HepG2 (cell line): ENCODE measurements around the gene CHCHD5. TPM values are rescaled to one million over a fixed set of nuclear protein-coding genes. Genes with fewer than 3 reads are reported as not detected.
A peak's percentile ranks its signal among the peaks of the same experiment; 100 is the strongest.

Experiments
- ATF7-NPFF ChIP-seq: sonication (generic); formaldehyde crosslinking; IDR thresholded peaks from 2 replicates; pipeline ENCODE4 v1.8.1; 2023; ENCODE audit warnings: mild to moderate bottlenecking, low read depth, missing genetic modification reagents, moderate library complexity
- BCLAF1 ChIP-seq: fragments of 450-650 bp; IDR thresholded peaks from 2 replicates; pipeline ENCODE4 v1.6.1; 2017; ENCODE audit warnings: mild to moderate bottlenecking
- BHLHE40 ChIP-seq: IDR thresholded peaks from 2 replicates; pipeline ENCODE4 v1.6.1; 2011; ENCODE audit warnings: low read length, improper control_type of control experiment
- CBX2 ChIP-seq, 2 experiments: fragments of 200-600 bp in 1 of 2; sonication (generic); formaldehyde crosslinking in 1 of 2; IDR thresholded peaks; 2 replicates each; pipeline versions ENCODE4 v1.7.0 to v1.8.1; 2018 to 2022; ENCODE audit warnings: low read depth in 2 of 2, low read length in 1 of 2, mild to moderate bottlenecking in 1 of 2, missing genetic modification reagents in 1 of 2
- FOXP1 ChIP-seq, 2 experiments: fragments of 450-650 bp in 1 of 2; IDR thresholded peaks; 2 replicates each; pipeline ENCODE4 v1.6.1; 2017 to 2018; ENCODE audit warnings: antibody characterized with exemption in 1 of 2
- HIVEP1 ChIP-seq: sonication (generic); formaldehyde crosslinking; IDR thresholded peaks from 2 replicates; pipeline ENCODE4 v1.4.0; 2020; ENCODE audit warnings: mild to moderate bottlenecking, missing genetic modification reagents
- HNRNPL ChIP-seq: fragments of 200-400 bp; formaldehyde crosslinking; IDR thresholded peaks from 2 replicates; pipeline ENCODE4 v1.6.1; 2017; ENCODE audit warnings: mild to moderate bottlenecking, low read depth, low read length
- KAT8 ChIP-seq: IDR thresholded peaks from 2 replicates; pipeline ENCODE4 v1.6.1; 2016; ENCODE audit warnings: missing genetic modification reagents, missing compliant biosample characterization
- KDM2A ChIP-seq: sonication (generic); formaldehyde crosslinking; IDR thresholded peaks from 2 replicates; pipeline ENCODE4 v1.4.0; 2020; ENCODE audit warnings: low read depth, missing genetic modification reagents, borderline replicate concordance
- LCORL ChIP-seq, 2 experiments: fragments of 450-650 bp in 1 of 2; sonication (generic) in 1 of 2; formaldehyde crosslinking in 1 of 2; IDR thresholded peaks; 2 replicates each; pipeline versions ENCODE4 v1.5.0 to v1.6.1; 2017 to 2020; ENCODE audit warnings: antibody characterized with exemption in 1 of 2, missing genetic modification reagents in 1 of 2
- SIN3B ChIP-seq: fragments of 150-350 bp; IDR thresholded peaks from 2 replicates; pipeline ENCODE4 v1.6.1; 2014; ENCODE audit warnings: low read length
- ZC3H4 ChIP-seq: sonication (generic); formaldehyde crosslinking; IDR thresholded peaks from 2 replicates; pipeline ENCODE4 v1.4.0; 2020; ENCODE audit warnings: missing genetic modification reagents, borderline replicate concordance
- ZNF207 ChIP-seq: fragments of 450-650 bp; IDR thresholded peaks from 2 replicates; pipeline ENCODE4 v1.6.1; 2016; ENCODE audit warnings: antibody characterized with exemption, borderline replicate concordance
- ZNF766 ChIP-seq: sonication (generic); formaldehyde crosslinking; IDR thresholded peaks from 2 replicates; pipeline ENCODE4 v1.5.0; 2020; ENCODE audit warnings: missing genetic modification reagents, borderline replicate concordance
- ZNF879 ChIP-seq: sonication (generic); formaldehyde crosslinking; IDR thresholded peaks from 2 replicates; pipeline ENCODE4 v1.8.1; 2023; ENCODE audit warnings: missing genetic modification reagents
- polyA plus RNA-seq, 8 experiments: library from polyadenylated mRNA; depleted of rRNA in 3 of 8; stranded (reverse) in 7 of 8; unstranded in 1 of 8; fragments of >200 nt; fragmentation: Illumina TruSeq in 4 of 8; extraction: Trizol in 4 of 8; gene quantifications; 2 replicates each; pipeline versions ENCODE4 v1.2.1 to v1.2.3, GENCODE V29; 2011 to 2016; ENCODE audit warnings: low read depth in 4 of 8, missing spikeins in 1 of 8, mixed read lengths in 1 of 8; ENCODE audit not compliant: insufficient read depth in 1 of 8
- total RNA-seq, 5 experiments: library from RNA; depleted of rRNA; stranded (reverse); fragments of >200 nt; fragmentation: Illumina TruSeq; extraction: Trizol; gene quantifications; 2 replicates each; pipeline ENCODE4 v1.2.3, GENCODE V29; 2016; ENCODE audit warnings: low read depth in 1 of 5
- TF ChIP-seq, protein P1 (sequence below): sonication (generic); formaldehyde crosslinking; IDR thresholded peaks from 2 replicates; pipeline ENCODE4 v1.5.0; 2020; ENCODE audit warnings: mild to moderate bottlenecking, missing genetic modification reagents, borderline replicate concordance
- TF ChIP-seq, protein P2 (sequence below): sonication (generic); formaldehyde crosslinking; IDR thresholded peaks from 2 replicates; pipeline ENCODE4 v1.4.0; 2020; ENCODE audit warnings: missing genetic modification reagents
- TF ChIP-seq, protein P3 (sequence below): sonication (generic); formaldehyde crosslinking; IDR thresholded peaks from 2 replicates; pipeline ENCODE4 v1.4.0; 2020; ENCODE audit warnings: mild to moderate bottlenecking, missing genetic modification reagents

Gene CHCHD5
- total and polyA plus RNA-seq, 2 of the 13 experiments (the other 11 are each of a cell fraction or from before 2014, with no cell fraction given) = 19.0 to 23.9 TPM

DNA sequence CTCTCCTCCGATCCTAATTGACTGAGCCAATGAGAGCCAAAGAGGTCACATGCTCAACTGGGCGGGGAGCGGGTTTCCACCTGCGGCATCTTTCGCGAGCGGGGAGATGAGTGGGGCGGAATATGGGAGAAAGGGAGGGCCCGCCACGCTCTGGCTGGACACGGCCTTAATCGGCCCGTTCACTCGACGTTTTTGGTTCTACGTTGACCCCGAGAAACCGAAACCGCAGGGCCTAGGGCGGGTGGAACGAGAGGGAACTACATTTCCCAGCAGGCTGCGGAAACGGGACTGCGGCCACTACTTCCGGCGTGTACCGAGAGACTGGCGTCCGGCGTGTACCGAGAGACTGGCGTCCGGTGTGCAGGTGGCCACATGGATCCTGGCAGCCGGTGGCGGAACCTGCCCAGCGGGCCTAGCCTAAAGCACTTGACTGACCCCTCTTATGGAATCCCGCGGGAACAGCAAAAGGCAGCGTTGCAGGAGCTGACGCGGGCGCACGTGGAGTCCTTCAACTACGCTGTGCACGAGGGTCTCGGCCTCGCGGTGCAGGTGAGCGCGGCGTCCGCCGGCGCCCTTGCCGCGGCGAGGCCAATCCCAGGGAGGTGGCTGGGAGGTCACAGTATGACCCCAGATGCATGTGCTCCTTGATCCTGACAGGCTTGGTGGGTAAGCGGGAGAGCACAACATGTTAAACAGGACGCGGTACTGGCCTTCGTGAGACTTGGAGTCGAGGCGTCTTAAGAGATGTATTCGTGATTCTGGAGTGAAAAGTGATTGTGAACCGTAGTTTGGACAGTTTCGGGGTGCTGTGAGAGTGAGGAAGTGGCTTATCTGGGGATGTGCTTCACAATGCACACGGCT lies 42.1 kb upstream of the CHCHD5 start, which contains the start of gene POLR1B (continued):
- TF ChIP-seq ZC3H4 (CRISPR knock-in tag) (0 out of 2 replicates have a peak, but pooled peaks have one; percentile 24), HIVEP1 (CRISPR knock-in tag) (peak; percentile 92; the same call in 1 of the 2 replicates), CBX2 (IDR thresholded peaks at IDR 0.05; ENCODE audit: low read depth, low read length) (no peak), CBX2 (CRISPR knock-in tag; IDR thresholded peaks at IDR 0.05; ENCODE audit: low read depth) (peak; percentile 83; the same call in 1 of the 2 replicates), ZNF207 (no peak), SIN3B (no peak; the same call in 1 of the 2 replicates), ZNF766 (peak; percentile 94; the same call in 1 of the 2 replicates), BHLHE40 (no peak), LCORL (IDR thresholded peaks at IDR 0.05) (peak; percentile 73; the same call in 1 of the 2 replicates), LCORL (CRISPR knock-in tag; IDR thresholded peaks at IDR 0.05) (peak; percentile 91), HNRNPL (peak; percentile 89), KDM2A (CRISPR knock-in tag) (peak; percentile 96), ATF7-NPFF (peak; percentile 97), FOXP1 (IDR thresholded peaks at IDR 0.05) (no peak), FOXP1 (CRISPR knock-in tag; IDR thresholded peaks at IDR 0.05) (no peak), BCLAF1 (no peak), KAT8 (CRISPR knock-in tag) (peak; percentile 94), ZNF879 (peak; percentile 97; the same call in 1 of the 2 replicates)
- TF ChIP-seq, protein P1, sequence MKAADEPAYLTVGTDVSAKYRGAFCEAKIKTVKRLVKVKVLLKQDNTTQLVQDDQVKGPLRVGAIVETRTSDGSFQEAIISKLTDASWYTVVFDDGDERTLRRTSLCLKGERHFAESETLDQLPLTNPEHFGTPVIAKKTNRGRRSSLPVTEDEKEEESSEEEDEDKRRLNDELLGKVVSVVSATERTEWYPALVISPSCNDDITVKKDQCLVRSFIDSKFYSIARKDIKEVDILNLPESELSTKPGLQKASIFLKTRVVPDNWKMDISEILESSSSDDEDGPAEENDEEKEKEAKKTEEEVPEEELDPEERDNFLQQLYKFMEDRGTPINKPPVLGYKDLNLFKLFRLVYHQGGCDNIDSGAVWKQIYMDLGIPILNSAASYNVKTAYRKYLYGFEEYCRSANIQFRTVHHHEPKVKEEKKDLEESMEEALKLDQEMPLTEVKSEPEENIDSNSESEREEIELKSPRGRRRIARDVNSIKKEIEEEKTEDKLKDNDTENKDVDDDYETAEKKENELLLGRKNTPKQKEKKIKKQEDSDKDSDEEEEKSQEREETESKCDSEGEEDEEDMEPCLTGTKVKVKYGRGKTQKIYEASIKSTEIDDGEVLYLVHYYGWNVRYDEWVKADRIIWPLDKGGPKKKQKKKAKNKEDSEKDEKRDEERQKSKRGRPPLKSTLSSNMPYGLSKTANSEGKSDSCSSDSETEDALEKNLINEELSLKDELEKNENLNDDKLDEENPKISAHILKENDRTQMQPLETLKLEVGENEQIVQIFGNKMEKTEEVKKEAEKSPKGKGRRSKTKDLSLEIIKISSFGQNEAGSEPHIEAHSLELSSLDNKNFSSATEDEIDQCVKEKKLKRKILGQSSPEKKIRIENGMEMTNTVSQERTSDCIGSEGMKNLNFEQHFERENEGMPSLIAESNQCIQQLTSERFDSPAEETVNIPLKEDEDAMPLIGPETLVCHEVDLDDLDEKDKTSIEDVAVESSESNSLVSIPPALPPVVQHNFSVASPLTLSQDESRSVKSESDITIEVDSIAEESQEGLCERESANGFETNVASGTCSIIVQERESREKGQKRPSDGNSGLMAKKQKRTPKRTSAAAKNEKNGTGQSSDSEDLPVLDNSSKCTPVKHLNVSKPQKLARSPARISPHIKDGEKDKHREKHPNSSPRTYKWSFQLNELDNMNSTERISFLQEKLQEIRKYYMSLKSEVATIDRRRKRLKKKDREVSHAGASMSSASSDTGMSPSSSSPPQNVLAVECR (CRISPR knock-in tag) = peak; percentile 100
- TF ChIP-seq, protein P2, sequence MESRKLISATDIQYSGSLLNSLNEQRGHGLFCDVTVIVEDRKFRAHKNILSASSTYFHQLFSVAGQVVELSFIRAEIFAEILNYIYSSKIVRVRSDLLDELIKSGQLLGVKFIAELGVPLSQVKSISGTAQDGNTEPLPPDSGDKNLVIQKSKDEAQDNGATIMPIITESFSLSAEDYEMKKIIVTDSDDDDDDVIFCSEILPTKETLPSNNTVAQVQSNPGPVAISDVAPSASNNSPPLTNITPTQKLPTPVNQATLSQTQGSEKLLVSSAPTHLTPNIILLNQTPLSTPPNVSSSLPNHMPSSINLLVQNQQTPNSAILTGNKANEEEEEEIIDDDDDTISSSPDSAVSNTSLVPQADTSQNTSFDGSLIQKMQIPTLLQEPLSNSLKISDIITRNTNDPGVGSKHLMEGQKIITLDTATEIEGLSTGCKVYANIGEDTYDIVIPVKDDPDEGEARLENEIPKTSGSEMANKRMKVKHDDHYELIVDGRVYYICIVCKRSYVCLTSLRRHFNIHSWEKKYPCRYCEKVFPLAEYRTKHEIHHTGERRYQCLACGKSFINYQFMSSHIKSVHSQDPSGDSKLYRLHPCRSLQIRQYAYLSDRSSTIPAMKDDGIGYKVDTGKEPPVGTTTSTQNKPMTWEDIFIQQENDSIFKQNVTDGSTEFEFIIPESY (CRISPR knock-in tag) = peak; percentile 54
- TF ChIP-seq, protein P3, sequence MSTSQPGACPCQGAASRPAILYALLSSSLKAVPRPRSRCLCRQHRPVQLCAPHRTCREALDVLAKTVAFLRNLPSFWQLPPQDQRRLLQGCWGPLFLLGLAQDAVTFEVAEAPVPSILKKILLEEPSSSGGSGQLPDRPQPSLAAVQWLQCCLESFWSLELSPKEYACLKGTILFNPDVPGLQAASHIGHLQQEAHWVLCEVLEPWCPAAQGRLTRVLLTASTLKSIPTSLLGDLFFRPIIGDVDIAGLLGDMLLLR (CRISPR knock-in tag) = peak; percentile 99
